Thyroid gland (tissue), 4 donors: Measurements from ENCODE around the gene MISP.

Experiments used
- CTCF ChIP-seq, 6 experiments: fragments of 200-600 bp in 3 of 6; fragments of 450-650 bp in 3 of 6; sonication (generic) in 3 of 6; IDR thresholded peaks; one replicate each; pipeline ENCODE4 v1.5.1; 2016 to 2019; ENCODE audit warnings: antibody characterized with exemption in 6 of 6, mild to moderate bottlenecking in 2 of 6, inconsistent platforms in 1 of 6, moderate library complexity in 1 of 6
- POLR2A ChIP-seq, 2 donors: fragments of 450-650 bp; IDR thresholded peaks; one replicate each; pipeline ENCODE4 v1.6.1; 2017; ENCODE audit warnings: antibody characterized with exemption in 2 of 2, mild to moderate bottlenecking in 2 of 2, moderate library complexity in 1 of 2

GRCh38 chr19:709965-710571 is 40.8 kb upstream of the MISP start:
- no peak for TF ChIP-seq CTCF (IDR thresholded peaks at IDR 0.05)
- no peak for TF ChIP-seq POLR2A (IDR thresholded peaks at IDR 0.05)
